ENCODE results near the gene PPP2R5C.

Gene PPP2R5C

GRCh38 chr14:101917413-101918017, 156.0 kb downstream of the PPP2R5C start:
- no peak for DNase-seq (ENCODE audit: low read depth)

DNA sequence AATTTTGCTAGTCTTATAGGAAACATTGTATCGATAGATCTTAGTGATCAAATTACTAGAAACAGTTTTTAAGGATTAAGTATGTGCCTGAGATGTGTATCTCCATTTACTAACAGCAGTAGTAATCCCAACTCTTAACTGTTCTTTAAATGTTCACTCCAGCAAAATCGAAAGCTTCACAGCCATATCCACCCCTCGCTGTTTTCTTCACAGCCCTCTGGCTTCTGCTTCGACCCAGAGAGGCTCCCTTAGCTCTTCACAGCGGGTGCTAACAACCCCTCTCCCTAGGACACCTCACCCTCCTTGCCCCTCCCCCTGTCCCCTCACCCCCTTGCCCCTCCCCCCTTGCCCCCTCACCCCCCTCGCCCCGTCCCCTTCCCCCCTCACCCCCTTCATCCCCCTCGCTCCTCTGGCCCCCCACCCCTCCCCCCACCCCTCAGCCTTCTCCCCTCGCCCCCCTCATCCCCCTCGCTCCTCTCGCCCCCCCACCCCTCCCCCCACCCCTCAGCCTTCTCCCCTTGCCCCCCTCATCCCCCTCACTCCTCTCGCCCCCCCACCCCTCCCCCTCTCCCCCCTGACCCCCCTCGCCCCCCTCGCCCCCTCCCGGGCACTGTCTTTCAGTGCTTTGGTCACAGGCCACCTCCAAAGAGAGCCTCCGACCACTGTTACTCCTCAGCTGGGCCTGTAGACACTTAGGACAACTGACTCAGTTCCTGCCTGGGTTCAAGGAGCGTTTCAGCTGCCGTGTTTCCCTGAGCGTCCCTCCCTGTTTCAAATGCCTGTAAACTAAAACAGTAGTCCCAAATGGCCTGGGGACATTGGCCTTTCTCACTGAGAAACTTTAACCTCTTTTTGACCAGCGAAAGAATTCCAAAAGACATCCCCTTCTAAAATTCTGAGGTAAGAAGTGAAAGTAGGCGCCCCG, 156.8 kb downstream of the PPP2R5C start:
- no peak for DNase-seq (ENCODE audit: low read depth)

DNA sequence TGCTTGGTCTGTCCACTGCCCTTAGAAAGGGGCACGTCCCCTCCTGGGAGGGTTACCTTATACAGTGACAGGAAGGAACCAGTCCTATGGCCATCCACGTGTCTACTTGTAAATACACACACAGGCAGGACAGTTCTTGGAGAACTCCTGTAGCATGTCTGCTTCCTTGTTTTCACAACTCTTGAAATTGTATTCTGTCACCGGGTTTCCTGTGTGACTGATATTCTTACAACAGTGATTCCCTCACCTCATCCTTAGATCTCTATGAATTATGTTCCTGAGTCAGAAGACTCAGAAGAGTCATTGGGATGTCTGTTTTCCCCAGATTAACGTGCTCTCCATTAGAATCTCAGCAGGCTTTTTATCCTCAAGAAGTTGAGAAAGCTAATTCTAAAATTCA, 158.8 kb downstream of the PPP2R5C start:
- no peak for DNase-seq (ENCODE audit: low read depth)

DNA sequence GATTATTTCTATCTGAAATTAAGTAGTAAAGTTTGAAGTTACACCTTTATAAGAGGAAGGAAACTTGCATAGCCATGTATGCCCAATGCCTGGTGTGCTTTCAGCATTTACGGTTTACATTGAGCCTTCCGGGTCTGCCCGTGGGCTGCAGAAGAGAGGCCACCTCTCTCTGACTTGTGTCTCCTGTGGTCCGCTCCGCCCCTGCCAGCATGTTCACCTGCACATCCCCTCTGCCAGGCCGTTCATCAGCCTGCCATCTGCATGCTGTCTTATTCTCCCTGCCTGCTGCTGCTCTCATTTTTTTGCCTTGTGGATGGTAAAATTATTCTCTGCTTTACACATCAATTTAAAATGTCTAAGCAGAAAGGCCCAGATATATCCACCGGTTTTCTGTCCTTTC, 161.4 kb downstream of the PPP2R5C start:
- no peak for DNase-seq (ENCODE audit: low read depth)

DNA sequence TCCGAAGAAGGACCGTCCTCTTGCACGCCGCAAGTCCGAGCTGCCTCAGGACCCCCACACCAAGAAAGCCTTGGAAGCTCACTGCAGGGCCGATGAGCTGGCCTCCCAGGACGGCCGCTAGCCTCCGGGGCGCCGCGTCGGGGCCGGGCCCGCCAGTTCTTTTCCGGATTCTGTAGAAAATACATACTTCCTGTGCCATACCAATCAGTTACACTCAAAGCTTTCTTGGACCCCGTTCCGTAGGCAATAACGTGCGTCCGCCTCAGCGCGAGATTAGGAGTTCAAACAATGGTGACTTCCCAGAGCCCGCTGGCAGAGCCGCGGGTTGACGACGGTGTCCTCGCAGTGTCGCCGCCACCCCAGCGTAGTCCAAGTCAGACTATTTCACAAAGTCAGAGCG, 163.6 kb downstream of the PPP2R5C start:
- no peak for DNase-seq (ENCODE audit: low read depth)

DNA sequence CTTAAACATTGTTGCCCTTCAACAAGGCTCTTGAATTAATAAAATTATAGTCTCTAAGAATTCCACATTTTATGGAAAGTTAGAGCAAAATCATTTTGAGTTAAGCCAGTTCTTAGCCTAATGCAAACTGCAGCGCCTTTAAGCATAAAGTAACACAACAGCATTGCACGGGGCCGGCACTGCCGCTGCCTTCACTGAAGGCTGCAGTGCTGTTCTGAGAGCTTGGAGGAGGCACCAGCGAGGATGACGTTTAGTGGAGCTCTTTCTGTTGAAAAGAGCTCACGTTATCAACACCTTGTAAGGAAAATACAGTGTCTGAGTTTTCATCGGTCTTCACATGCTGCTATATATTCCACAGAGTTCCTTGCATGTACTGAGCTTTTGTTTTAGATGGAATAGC, 164.6 kb downstream of the PPP2R5C start:
- DNase-seq (ENCODE audit: low read depth) = no peak

GRCh38 chr14:101926620-101927019, 165.1 kb downstream of the PPP2R5C start:
- no peak for DNase-seq (ENCODE audit: low read depth)

DNA sequence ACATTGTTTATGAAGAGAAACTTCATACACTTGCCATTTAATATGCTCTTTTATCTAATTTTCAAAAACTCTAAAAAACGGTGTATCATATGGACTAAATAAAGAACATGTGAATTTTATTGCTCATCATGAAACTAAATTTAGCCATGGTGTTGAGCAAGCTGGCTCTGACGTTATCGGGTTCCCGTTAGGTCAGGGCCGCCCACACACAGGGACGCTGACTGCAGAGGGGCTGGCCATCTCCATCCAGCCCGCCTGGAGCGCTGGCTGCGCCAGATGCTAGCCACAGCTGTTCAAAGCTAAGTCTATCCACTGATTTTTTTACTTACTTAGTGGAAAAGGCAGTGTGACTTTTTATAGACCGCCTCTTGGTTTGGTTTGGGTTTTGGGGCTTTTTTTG, 166.3 kb downstream of the PPP2R5C start:
- DNase-seq (ENCODE audit: low read depth) = no peak

DNA sequence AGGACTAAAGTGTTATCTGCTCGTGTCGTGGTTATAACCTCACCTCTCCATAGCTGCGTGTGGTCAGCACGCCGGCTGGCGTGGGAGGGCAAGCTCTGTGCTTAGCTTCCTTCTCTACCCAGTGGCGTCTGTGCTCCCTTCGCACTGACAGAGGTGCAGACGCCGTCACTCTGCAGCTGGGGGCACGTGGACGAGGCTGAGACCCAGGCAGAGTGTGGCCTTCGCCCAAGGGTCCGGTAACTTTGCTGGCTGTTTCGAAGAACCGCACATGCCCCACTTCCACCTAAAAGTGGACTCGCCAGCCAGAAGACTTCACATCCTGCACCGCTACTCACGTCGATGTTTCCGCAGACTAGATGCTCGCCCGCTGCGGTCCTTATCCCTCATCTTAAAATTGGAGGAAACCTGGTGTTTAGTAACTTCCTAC, 166.9 kb downstream of the PPP2R5C start:
- DNase-seq (ENCODE audit: low read depth) = no peak

- DNase-seq (ENCODE audit: low read depth) = no peak
Measured at GRCh38 chr14:101929096-101929495, 167.6 kb downstream of the PPP2R5C start.

- no peak for DNase-seq (ENCODE audit: low read depth)
Measured at GRCh38 chr14:101929946-101930345, 168.4 kb downstream of the PPP2R5C start.

DNA sequence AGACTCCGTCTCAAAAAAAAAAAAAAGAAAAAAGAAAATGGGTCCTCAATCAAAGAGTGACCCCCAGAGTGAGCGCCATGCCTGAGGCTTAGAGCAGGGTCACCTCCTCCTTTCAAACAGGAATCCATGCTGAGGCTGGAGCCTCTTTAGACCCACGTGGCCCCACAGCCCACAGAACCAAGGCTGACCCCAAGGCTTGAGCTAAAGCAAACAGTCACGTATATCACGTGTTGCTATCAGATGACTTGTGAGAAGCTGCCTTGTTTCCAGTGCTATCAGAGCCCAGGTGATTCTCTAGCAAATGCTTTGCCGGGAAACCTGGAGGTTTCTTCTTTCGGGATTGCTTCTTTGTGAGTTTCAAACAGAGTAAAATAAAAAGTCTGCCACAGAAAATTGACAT, 171.2 kb downstream of the PPP2R5C start:
- no peak for DNase-seq (ENCODE audit: low read depth)

DNA sequence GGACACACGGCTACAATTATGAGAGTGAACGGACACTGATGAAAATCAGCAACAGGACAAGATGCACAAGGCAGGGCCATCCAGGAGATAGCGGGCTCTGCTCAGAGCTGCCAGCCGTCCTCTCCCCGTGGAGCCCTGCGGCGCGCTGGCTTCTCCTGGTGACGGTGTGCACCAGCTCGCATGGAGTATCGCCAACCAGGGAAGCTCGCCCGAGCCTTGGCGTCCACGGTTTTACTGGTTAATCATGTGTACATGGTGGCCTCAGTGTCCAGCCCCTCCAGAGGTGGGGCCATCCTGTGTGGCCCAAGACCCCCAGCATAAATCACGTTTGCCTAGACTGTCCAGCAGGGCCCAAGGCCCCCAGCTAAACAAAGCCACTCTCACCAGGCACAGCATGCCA, 171.7 kb downstream of the PPP2R5C start:
- no peak for DNase-seq (ENCODE audit: low read depth)

- DNase-seq (ENCODE audit: low read depth) = no peak
Measured at GRCh38 chr14:101934601-101935150, 173.2 kb downstream of the PPP2R5C start.

GRCh38 chr14:101937926-101938767, 176.6 kb downstream of the PPP2R5C start:
- no peak for DNase-seq (ENCODE audit: low read depth)

DNA sequence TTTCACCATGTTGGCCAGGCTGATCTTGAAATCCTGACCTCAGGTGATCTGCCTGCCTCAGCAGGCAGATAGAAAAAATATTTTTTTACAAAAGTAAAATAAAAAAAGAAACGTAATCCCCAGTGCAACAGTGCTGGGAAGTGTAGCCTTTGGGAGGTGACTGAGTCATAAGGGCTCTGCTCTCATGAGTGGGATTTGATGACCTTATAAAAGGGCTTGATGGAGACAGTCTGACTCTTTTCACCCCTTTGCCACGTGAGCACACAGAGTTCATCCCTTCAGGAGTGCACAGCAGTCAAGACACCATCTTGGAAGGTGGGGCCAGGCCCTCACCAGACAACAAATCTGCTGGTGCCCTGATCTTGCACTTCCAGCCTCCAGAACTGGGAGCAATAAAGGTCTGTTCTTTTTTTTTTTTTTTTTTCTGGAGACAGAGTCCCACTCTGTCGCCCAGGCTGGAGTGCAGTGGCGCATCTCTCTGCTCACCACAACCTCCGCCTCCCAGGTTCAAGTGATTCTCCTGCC, 178.2 kb downstream of the PPP2R5C start:
- DNase-seq (ENCODE audit: low read depth) = no peak

- DNase-seq (ENCODE audit: low read depth) = no peak
Measured at GRCh38 chr14:101944451-101944850, 182.9 kb downstream of the PPP2R5C start.

GRCh38 chr14:101945171-101945570, 183.7 kb downstream of the PPP2R5C start:
- no peak for DNase-seq (ENCODE audit: low read depth)

GRCh38 chr14:101947577-101947903, 186.0 kb downstream of the PPP2R5C start:
- no peak for DNase-seq (ENCODE audit: low read depth)

GRCh38 chr14:101947904-101948665, 186.6 kb downstream of the PPP2R5C start:
- DNase-seq (ENCODE audit: low read depth) = peak; percentile 100

- no peak for DNase-seq (ENCODE audit: low read depth)
Measured at GRCh38 chr14:101948666-101949216, 187.2 kb downstream of the PPP2R5C start.

All from stimulated activated CD4-positive, alpha-beta T cell treated with anti-CD3 and anti-CD28 coated beads, Interleukin-2, amount 100 ng/mL, for 4 hours (primary cell).